OCI-M1 (cell line): ENCODE measurements around the gene IGFN1.
A peak's percentile ranks its signal among the peaks of the same experiment; 100 is the strongest.
"Not testable (repeated sequence)": the region's sequence is repeated elsewhere in the genome, so short reads cannot be mapped to it uniquely, and the experiment has no call there.

Experiments used
- DNase-seq: peaks from one replicate; lab custom pipeline; 2025; lab: John Stamatoyannopoulos, UW

Gene IGFN1

DNA sequence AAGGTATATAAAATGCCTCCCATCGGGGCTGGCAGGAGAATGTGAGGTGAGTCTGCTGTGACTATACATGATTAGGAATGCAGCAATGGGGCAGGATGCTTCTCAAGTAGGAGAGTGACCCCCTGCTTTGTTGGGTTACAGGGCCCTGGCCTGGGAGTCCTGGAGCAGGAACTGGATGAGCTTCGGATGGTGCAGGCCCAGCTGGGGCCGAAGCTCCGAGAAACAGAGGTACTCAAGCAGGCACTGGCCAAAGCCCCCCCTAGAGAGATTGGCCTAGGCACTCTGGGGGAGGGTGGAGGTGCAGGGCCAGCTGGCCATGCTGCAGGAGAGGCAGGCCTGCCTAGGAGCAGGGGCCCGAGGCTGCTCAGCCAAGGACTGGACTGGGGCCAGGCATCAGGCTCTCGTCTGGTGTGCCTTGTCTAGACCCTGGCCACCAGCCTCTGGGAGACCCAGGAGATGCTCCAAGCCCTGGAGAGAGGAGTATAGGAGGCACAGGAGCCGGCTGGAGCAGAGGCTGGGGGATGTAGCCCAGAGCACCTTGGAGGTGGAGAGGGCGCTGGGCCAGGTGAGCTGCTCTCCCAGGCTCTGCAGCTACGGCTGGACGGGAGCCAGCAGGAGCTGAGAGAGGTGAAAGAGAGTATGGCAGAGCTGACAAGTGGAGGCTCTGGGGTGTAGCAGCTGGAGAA lies 59.8 kb downstream of the IGFN1 start:
- no peak for DNase-seq

DNA sequence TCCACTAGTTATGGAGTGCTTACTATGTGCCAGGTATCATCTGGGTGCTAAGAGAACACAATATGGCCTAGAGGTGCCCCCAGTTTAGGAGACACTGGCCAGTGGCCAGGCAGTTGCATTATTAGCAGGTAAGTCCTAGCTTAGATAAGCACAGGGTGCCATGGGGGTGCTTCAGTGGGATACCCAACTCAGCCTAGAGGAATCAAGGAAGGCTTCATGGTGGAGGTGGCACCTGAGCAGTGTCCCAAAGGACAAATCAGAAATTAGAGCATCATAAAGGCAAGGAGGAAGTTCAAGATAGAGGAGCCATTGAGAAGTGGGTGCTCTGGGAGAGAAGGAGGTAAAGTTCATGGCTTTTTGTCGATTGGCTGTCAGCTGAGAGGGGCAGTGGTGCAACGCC lies 60.8 kb downstream of the IGFN1 start:
- no peak for DNase-seq

DNA sequence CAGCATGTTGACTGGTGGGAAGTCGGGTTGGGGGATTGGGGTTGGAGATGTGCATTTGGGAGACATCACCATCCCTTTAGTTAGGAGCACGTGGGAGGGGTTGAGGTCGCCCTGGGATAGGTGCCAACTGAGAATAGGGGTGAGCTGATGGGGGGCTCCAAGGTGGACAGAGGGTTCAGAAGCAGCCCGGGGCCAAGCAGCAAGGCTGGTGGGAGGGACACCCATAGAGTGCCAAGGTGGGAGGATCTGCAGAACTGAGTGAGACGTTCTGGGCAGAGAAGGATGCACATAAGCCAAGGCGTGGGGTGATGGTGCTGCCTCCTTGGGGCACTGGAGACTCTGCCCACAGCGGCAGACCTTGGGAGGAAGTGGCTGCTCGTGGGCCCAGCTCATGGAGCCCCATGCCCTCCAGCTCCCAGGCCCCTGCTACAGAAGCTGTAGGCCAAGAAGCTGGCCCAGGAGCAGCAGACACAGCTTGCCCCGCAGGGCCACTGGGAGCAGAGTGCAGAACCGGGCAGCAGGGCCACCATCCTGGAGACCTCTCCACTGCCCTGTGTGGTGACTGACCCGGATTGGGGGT lies 61.3 kb downstream of the IGFN1 start:
- DNase-seq: no peak

DNA sequence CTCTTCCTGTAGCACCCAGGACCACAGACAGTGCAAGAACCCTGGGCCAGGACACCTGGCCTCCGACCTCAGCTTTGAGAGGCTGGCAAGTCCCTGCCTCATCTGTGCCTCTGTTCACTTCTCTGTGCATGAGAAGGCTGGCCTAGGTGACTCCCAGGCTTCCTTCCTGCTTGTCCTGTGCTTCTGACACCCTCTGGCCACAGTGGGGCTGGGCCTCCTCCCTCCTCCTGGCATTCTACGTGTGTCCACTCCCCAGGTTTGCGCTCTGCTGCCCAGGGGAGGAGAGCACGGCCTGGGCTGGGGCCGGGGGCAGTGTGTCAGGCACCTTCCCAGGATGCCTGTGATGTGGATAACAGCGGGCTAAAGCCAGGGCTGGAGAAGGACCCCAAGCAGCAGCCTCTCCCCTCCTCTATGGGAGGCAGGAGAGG lies 62.3 kb downstream of the IGFN1 start:
- no peak for DNase-seq

DNA sequence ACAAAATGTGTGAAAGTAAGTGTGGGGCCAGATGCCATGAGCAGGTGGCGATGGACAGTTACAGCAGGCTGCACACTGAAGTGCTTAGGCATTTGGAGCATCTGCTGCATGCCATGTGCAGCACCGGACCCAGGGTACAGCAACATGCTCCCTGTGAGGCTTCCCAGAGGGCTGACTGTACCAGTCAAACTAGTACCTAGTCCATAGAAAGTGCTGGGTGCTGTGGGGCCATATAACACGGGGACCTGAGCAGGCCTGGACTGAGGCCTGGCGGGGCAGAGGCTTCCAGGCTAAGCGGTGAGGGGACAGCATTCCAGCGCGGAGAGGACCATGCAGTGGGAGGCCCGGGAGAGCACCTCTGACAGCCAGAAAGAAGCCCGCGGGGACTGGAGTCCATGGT lies 62.8 kb downstream of the IGFN1 start:
- DNase-seq: no peak

DNA sequence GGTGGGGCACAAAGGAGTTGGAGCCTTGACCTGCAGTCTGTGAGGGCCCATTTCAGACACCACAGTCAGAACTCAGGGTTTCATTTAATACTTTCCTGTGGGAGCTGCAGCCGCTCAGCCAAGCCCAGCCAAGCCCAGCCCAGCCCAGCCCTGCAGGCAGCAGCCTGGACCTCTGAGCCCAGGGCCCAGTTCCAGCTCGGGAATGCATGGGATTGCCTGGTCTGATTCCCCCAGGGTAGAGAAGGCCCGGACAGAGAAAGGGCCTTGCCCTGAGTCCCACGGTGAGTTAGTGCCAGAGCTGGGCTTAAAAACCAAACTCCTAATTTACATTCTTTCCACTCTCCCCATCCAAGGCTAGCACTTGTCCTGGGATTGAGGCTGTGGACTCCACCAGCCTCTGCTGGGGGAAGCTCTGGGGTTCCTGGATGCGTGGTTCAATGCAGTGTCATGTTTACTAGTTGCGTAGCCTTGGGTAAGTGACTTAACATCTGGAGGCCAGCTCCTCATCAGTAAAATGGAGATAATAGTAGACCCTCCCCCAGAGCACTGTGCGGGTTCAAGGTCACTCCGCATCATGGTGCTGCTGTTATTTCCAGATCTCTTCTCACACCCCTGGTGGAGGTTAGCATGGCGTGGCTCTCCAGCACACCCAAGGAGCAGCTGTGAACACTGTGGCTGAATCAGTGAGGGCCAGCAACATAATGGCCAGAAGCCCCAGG lies 63.4 kb downstream of the IGFN1 start:
- no peak for DNase-seq

DNA sequence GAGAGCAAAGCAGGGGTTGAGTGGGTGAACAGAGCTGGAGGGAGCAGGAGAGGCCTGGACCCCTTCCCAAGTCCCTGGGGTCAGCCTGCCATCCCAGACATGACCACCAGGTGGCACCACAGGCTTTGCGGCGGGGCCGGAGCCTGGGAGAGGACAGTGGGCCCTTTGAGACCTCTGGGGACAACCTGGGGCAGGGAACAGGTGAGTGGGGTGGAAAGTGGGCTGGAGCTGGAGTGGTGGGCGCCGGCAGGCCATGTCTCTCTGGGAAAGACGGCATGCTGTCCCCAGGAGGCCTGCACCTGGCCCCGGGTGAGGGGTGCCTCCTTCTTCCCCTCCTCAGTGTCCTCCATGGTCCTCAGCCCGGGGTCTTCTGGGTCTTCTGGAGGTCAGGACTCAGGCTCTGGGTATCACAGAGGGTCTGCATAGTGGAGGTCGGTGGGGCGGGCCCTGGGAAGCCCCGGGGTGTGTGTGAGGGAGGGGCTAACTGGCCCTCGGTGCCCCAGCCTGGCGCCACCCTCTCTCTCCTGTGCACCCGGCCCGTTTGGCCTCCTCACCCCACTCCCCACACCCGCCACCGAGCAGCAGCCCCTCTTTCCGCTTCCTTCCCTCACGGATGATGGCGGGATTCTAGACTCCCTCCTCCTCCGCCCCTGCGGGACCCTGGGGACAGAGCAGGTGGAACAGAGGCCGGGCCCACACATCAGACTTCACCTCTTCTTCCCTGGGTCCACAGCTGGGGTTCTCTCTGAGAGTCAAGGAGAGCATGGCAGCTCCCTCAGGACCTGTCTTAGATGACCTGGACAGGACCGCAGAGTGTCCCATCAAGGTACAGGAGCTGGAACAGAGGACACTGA lies 64.2 kb downstream of the IGFN1 start:
- peak; percentile 72 for DNase-seq

DNA sequence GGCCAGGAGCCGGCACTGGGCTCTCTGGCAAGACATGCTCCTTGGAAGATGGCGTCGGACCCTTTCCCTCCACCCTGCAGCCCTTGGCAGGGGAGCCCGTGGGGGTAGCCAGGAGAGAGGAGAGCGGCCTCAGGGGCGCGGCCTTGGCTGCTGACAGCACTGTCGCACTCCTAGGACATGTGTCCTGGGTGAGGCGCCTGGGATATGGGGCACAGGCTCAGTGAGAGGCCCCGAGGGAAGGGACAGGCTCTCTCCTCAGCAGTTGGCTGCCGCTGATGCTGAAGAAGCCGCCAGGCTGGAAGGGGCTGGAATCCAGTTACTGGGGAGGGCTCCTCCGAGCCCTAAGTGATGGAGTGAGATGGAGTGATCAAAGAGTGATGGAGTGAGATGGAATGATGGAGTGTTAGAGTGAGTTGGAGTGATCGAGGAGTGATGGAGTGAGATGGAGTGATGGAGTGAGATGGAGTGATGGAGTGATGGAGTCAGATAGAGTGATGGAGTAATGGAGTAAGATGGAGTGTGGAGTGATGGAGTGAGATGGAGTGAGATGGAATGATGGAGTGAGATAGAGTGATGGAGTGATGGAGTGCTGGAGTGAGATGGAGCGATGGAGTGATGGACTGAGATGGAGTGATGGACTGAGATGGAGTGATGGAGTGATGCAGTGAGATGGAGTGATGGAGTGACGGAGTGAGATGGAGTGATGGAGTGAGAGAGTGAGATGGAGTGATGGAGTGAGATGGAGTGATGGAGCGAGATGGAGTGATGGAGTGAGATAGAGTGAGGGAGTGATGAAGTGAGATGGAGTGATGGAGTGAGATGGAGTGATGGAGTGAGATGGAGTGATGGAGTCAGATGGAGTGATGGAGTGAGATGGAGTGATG lies 65.1 kb downstream of the IGFN1 start:
- no peak for DNase-seq

DNA sequence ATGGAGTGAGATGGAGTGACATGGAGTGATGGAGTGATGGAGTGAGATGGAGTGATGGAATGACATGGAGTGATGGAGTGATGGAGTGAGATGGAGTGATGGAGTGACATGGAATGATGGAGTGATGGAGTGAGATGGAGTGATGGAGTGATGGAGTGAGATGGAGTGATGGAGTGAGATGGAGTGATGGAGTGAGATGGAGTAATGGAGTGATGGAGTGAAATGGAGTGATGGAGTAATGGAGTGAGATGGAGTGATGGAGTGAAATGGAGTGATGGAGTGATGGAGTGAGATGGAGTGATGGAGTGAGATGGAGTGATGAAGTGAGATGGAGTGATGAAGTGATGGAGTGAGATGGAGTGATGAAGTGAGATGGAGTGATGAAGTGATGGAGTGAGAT lies 67.5 kb downstream of the IGFN1 start:
- not testable (repeated sequence) for DNase-seq

DNA sequence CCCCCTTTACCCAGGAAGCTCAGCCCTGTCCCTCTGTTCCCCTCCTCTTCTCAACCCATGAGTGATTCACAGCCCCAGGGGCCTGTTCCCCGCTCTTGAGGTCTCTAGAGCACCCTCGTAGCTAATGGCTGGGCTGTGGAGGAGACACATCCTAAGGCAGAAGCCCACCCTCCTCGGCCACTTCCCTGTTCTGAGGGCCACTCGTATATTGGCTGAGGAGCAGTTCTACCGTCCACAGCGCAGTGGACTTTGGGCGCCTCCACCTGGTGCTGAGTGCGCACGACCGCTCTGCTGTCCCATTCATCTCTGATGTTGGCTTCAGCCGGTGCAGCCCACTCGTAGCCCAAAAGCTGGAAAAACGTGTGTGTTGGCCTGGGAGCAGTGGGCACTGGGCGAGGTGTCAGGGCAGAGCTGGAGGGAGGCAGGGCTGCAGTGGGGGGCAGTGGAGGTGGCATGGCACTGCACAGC lies 68.2 kb downstream of the IGFN1 start:
- no peak for DNase-seq

DNA sequence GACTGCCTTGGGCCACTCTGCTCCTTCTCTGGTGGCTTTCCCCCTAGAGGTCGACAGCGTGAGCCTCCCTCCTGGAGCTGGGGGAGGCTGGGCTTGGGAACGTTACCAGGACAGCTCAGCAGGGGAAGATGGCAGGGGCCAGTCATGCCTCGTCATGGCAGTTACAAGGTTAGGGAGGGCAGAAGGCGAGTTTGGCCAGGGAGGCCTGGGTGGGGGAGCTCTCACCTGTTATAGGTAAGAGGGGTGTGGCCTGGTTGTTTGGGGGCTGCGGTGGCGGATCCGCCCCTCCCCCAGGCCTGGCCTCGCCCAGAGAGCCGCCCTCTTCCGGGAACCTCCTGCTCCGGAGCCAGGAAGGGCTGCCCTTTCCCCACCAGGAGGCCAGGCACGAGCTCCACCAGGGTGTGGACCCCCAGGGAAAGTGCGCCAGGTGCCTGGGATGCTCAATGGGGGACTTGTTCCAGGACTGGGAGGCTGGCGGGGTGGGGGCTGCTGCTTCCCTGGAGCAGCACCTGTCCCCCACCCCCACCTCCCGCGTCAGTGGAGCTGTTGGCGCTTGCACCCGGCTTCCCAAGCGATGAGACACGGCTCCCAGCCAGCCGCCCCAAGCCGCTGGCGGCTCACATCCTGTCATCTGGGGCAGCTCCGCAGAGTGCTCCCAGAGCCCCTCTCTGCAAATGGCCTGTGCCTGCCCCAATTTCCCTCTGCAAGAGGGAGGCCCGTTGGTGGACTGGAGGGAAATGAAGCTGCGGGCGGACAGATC lies 69.0 kb downstream of the IGFN1 start:
- no peak for DNase-seq

DNA sequence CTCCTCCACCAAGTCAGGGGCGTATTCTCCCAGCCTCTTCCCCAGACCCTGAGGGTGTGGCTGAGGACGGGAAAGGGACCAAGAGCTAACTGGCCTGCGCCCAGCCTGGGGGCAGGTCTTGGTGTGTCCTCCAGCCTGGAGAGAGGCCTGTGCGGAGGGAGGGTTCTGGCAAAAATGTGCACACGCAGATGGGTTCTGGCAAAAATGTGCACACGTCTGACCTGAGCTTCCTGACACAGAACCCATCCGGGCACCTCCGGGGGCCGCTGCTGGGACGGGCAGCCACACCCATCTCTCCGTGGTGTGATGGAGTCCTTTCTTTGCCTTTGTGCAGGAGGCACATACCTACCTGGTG lies 69.6 kb downstream of the IGFN1 start:
- no peak for DNase-seq

DNA sequence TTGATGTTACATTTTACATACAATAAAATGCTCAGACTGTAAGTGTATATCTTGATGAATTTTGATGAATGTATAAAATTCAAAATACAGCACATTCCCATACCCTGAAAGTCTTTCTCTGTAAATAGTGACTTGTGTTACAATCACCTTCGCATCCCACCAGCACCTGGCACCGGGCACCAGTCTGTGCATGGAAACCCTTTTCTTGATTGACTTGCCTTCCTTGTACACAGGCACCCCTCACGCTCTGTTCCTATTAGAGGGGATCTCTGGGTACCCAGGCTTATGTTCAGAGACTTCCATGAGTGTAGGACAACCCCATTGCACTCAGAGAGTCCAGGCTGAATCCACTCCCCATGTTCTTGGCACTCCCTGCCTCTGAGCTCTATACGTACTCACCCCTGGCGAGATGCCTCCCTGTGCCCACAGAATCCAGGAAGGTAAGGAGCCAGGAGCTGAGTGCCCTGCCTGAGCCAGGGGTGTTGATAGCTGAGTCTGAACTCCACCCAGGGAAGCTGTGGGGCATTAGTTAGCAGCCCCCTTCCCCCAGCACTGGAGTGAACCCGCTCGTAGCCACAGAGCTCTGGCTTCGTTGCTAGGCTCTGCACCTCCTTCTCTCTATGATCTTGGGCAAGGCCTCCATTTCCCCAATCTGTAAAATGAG lies 70.2 kb downstream of the IGFN1 start:
- no peak for DNase-seq

DNA sequence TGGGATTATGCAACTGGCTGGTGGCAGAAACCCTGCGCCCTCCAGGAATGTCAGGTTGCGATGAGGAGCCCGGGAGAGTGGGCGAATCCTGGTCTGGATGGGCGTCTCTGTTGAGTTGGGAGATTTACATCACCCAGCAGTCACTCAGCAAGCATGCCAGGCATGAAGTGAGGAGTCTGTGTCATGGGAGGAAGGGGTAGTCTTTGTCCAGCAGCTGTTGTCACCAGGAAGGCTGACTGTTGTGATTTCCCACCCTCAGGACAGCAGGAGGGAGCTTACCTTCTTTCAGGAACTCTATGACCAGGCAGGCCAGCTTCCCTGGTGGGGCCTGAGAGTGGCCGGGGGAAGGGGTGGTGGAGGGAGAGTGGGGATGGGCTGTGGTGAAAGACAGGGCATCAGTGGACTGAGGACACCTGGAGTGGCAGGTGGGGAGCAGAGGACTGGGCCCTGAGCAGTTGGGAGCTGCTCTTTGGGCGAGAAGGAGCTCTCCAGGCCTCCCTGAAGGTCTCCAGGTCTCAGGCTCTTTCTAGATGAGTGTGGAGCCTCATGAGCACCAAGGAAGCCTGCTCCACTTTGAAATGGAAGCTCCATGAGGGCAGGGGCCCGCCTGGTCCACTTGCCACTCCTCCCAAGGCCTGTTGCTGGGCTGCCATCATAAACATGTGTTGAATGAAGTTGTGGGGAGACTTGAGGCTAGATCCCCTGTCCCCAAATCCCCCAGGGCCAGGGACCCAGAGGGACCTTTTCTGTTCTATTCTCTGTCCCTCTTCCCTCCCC lies 71.3 kb downstream of the IGFN1 start:
- no peak for DNase-seq

DNA sequence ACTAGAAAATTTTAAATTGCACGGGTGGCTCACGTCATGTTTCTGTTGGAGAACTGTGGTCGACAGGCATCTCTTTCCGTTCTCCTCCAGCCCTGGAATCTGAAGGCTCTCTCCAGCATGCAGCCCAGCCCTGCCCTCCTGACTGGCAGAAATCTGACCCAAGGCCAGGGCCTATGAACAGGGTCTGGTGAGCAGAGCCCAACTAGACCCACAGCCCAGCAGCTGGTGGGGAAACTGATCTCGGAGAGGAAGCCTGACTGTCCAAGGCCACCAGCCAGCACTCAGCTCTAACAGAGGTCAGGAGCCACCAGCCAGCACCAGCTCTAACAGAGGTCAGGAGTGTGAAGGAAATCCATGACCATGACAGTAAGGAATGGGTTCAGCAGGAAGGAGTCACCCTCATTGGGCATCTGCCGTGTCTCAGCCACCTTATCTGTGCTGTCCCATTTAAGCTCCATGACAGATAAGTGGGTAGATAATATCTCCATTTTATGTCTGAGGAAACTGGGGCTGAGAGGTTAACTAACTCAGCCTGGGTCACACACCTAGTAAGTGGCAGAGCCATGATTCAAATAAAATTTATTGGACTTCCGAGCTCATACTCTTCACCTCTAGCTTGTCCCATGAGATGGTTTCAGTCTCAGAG lies 72.5 kb downstream of the IGFN1 start:
- DNase-seq: no peak

DNA sequence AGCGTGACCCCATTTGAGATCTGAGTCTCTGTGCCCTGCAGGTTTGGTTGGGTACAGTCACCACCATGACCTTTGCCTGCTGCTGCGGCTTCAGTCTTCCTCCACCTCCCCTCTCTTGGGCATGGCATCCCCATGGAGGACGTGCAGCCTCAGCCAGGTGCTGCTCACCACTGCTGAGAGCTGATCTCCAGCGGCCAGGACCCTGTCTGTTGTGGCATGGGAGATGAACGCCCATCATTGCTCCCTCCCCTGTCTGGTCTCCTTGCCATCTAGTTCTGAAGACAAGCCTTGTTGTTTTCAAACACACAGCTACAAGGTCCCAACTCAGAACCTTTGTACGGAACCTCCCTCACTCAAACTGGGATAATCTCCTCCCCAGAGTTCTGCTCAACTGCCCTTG lies 73.4 kb downstream of the IGFN1 start:
- no peak for DNase-seq

DNA sequence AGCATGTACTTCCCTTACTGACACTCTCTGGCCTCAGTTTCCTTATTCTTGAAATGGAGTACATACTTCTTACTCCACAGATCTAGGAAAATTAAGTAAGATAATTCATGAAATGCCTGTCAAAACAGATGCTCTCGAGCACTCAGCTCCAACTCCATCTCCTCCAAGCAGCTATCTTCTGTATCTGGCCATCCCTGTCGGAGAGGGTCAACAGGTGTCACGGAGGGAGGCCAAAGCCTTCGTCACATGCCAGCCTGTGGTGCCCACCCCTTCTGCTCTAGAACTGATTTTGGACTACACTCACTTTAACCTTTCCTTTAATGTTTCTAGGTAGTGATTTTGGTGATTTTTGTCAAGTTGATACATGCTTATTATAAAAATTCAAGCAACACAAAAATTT lies 73.9 kb downstream of the IGFN1 start:
- no peak for DNase-seq

DNA sequence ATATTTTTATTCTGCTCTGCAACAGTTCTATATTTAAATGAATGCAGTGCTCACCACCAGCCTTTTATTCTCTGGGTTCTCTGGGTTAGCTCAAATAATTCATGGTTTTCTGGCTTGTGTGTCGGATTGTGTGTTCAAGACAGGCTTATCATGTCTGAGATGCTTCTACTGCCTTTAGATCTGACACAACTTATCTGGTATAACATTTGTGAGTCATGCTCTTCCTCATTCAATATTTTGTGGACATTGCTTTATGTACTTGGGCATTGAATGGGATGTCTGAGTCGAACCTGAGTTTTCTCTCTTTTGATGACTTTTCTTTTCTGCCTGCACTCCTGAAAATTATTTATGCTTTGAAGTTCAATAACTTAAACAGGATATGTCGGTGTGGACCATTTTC lies 75.1 kb downstream of the IGFN1 start:
- DNase-seq: peak; percentile 28

DNA sequence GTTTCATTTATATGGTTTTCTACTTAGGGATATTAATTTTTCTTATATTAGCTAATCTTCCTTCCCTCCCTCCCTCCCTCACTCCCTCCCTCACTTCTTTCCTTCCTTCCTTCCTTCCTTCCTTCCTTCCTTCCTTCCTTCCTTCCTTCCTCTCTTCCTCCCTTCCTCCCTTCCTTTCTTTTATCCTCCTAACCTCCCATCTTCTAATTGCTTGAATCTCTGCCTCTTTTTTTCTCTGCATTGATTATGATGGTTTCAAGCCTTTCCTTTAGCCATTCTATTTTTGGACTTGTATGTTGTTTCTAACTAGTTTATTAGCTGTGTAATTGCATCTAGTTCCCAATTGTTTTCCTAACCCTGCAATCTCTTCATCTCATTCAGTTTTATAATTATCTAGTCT lies 75.7 kb downstream of the IGFN1 start:
- DNase-seq: no peak
